Measurements from ENCODE around the gene SPATA20.

GRCh38 chr17:50547736-50548083 lies 736 bp downstream of the SPATA20 start:
- TF ChIP-seq CREB1 (IDR thresholded peaks at IDR 0.05; ENCODE audit: low read depth) (no peak), TAF1 (IDR thresholded peaks at IDR 0.05; ENCODE audit: low read depth) (no peak), TCF12 (IDR thresholded peaks at IDR 0.05; ENCODE audit: low read depth) (no peak), CEBPB (IDR thresholded peaks at IDR 0.05) (no peak), USF1 (IDR thresholded peaks at IDR 0.05) (no peak), REST (IDR thresholded peaks at IDR 0.05; ENCODE audit: low read depth) (no peak), MAX (IDR thresholded peaks at IDR 0.05) (no peak), EP300 (IDR thresholded peaks at IDR 0.05; ENCODE audit: borderline replicate concordance) (no peak), FOXM1 (IDR thresholded peaks at IDR 0.05; ENCODE audit: borderline replicate concordance, low read depth) (no peak), YY1 (IDR thresholded peaks at IDR 0.05; ENCODE audit: low read depth) (no peak), RAD21 (IDR thresholded peaks at IDR 0.05; ENCODE audit: low read depth) (no peak), TEAD4 (IDR thresholded peaks at IDR 0.05) (no peak)
